VCaP (cell line): Measurements from ENCODE around the gene PPM1N.

ENCODE experiments used
- H3K27ac ChIP-seq: fragments of 450-650 bp; 2 replicates; pipeline ENCODE4 v1.5.1; 2017
- CTCF ChIP-seq: fragments of 450-650 bp; conservative IDR thresholded peaks from 2 replicates; pipeline ENCODE4 v1.5.1; 2017; ENCODE audit warnings: mild to moderate bottlenecking, moderate library complexity

The PPM1N gene

GRCh38 chr19:45494261-45494916 lies 3.9 kb upstream of the PPM1N start:
- H3K27ac ChIP-seq: no peak overlapping the region
- TF ChIP-seq CTCF: no peak

GRCh38 chr19:45495178-45495577 lies 3.1 kb upstream of the PPM1N start:
- no peak for TF ChIP-seq CTCF

GRCh38 chr19:45496349-45496953 lies 1.8 kb upstream of the PPM1N start:
- TF ChIP-seq CTCF: no peak
- H3K27ac ChIP-seq: peak overlapping the region; percentile 81; the same call in 1 of the 2 replicates

More at GRCh38 chr19:45495178-45495577, 3.1 kb upstream of the PPM1N start:
- H3K27ac ChIP-seq: no peak overlapping the region

- TF ChIP-seq CTCF: no peak
- H3K27ac ChIP-seq: no peak overlapping the region
These were observed 452 bp upstream of the PPM1N start for GRCh38 chr19:45497791-45498190.

GRCh38 chr19:45499196-45500180 lies 1.2 kb downstream of the PPM1N start:
- no peak for TF ChIP-seq CTCF

GRCh38 chr19:45500918-45501729 lies 2.9 kb downstream of the PPM1N start:
- TF ChIP-seq CTCF: no peak
- H3K27ac ChIP-seq: no peak overlapping the region

More at GRCh38 chr19:45499196-45500180, 1.2 kb downstream of the PPM1N start:
- H3K27ac ChIP-seq: no peak overlapping the region
